ENCODE results near the gene SERF2.
A peak's percentile ranks its signal among the peaks of the same experiment; 100 is the strongest.
"Not testable (repeated sequence)": the region's sequence is repeated elsewhere in the genome, so short reads cannot be mapped to it uniquely, and the experiment has no call there.

The SERF2 gene

DNA sequence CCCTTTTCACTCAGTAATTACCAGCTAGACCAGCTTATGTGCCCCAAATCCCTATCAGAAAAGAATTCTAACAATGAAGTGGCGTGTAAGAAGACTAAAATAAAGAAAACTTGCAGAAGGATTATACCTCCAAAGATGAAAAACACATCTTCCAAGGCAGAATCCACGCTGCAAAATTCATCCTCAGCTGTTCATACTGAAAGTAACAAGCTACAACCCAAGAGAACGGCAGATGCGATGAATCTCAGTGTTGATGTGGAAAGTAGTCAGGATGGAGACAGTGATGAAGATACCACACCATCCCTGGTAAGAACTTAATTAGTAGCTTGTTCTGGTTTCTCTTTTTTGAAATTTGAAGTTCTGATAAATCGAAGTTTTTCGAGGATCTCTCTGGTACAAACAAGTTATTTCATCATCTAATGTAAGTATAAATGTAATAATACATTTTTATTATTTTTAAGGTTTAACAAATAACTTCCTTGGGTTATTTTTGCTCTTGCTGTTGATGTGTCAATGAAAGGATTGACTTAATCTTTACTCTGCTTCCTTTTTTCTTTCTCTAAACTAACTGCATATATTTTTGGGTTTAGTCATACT lies 36.0 kb downstream of the SERF2 start:
- no peak overlapping the region for H4K5ac ChIP-seq (ENCODE audit: low read length)
- no peak overlapping the region for H3K4me2 ChIP-seq (ENCODE audit: low read length)
- no peak overlapping the region for H3K4me3 ChIP-seq (ENCODE audit: low read length)
- no peaks in the 10 kb centered on the region for H3K4me1 ChIP-seq (ENCODE audit: control insufficient read depth, low read depth, low read length)
- DNase-seq = no peak
- no peaks in the 10 kb centered on the region for H3K36me3 ChIP-seq (ENCODE audit: control insufficient read depth, insufficient read depth, low read length)
- no peak overlapping the region for H3K4ac ChIP-seq (ENCODE audit: low read depth, low read length)
- H3K27me3 ChIP-seq (ENCODE audit: insufficient read depth, low read length, poor library complexity) = no peaks in the 10 kb centered on the region
- H3K9ac ChIP-seq (ENCODE audit: low read length) = peak overlapping the region; percentile 33
- H3K79me2 ChIP-seq (ENCODE audit: control insufficient read depth, insufficient read depth, low read length) = peaks cover 2% of the 10 kb centered on the region
- no peak overlapping the region for H2BK120ac ChIP-seq (ENCODE audit: low read depth, low read length)
- no CpG with 5 or more reads among the region's 6 CpGs for WGBS (ENCODE audit: extremely low coverage, insufficient coverage, low lambda C conversion rate)
- H3K56ac ChIP-seq (ENCODE audit: low read length) = no peak overlapping the region
- no peak overlapping the region for H3K27ac ChIP-seq (ENCODE audit: low read depth, low read length)
- H3K79me1 ChIP-seq (ENCODE audit: low read length) = peaks cover 1% of the 10 kb centered on the region
- no peak overlapping the region for H3K18ac ChIP-seq (ENCODE audit: low read length)
- H2BK5ac ChIP-seq (ENCODE audit: low read length) = no peak overlapping the region
- no peak overlapping the region for H2BK15ac ChIP-seq (replicated peaks; ENCODE audit: low read depth)
- no peak overlapping the region for H2AK5ac ChIP-seq (ENCODE audit: low read length)
- no peak overlapping the region for H4K8ac ChIP-seq (ENCODE audit: low read depth, low read length)
- no peak overlapping the region for H3K23ac ChIP-seq (ENCODE audit: low read length)

DNA sequence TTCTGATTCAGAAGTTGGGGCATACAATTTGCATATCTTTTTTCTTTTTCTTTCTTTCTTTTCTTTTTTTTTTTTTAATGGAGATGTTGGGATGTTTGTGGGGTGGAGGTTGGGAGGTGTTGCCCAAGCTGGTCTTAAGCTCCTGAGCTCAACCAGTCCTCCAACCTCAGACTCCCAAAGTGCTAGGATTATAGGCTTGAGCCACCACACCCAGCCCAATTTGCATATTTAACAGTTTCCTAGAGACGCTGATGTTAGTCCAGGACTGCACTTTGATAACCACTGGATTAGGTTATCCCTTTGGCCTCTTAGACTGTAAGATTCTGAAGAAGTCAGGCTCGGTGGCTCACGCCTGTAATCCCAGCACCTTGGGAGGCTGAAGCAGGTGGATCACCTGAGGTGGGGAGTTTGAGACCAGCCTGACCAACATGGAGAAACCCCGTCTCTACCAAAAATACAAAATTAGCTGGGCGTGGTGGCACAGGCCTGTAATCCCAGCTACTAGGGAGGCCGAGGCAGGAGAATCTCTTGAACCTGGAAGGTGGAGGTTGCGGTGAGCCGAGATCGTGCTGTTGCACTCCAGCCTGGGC lies 37.9 kb downstream of the SERF2 start:
- H3K9ac ChIP-seq (ENCODE audit: low read length); H4K5ac ChIP-seq (ENCODE audit: low read length); H2BK5ac ChIP-seq (ENCODE audit: low read length); H3K56ac ChIP-seq (ENCODE audit: low read length); H3K36me3 ChIP-seq (ENCODE audit: control insufficient read depth, insufficient read depth, low read length); H3K79me2 ChIP-seq (ENCODE audit: control insufficient read depth, insufficient read depth, low read length); H2BK120ac ChIP-seq (ENCODE audit: low read depth, low read length); H3K4ac ChIP-seq (ENCODE audit: low read depth, low read length); H3K23ac ChIP-seq (ENCODE audit: low read length); H2BK15ac ChIP-seq (replicated peaks; ENCODE audit: low read depth); H3K18ac ChIP-seq (ENCODE audit: low read length); H3K27me3 ChIP-seq (ENCODE audit: insufficient read depth, low read length, poor library complexity); H2AK5ac ChIP-seq (ENCODE audit: low read length); H3K4me3 ChIP-seq (ENCODE audit: low read length); H3K27ac ChIP-seq (ENCODE audit: low read depth, low read length); H3K4me1 ChIP-seq (ENCODE audit: control insufficient read depth, low read depth, low read length); H3K4me2 ChIP-seq (ENCODE audit: low read length); DNase-seq; H3K79me1 ChIP-seq (ENCODE audit: low read length); H4K8ac ChIP-seq (ENCODE audit: low read depth, low read length): not testable (repeated sequence)
- no CpG with 5 or more reads among the region's 9 CpGs for WGBS (ENCODE audit: extremely low coverage, insufficient coverage, low lambda C conversion rate)

DNA sequence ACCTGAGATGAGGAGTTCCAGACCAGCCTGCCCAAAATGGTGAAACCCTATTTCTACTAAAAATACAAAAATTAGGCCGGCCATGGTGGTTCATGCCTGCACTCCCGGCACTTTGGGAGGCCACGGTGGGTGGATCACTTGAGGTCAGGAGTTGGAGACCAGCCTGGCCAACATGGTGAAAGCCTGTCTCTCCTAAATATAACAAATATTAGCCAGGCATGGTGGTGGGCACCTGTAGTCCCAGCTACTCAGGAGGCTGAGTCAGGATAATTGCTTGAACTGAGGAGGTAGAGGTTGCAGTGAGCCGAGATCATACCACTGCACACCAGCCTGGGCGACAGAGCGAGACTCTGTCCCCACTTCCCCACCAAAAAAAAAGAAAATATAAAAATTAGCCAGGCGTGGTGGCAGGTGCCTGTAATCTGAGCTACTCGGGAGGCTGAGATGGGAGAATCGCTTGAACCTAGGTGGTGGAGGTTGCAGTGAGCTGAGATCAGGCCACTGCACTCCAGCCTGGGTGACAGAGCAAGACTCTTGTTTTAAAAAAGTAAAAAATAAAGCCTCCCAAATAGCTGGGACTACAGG lies 38.7 kb downstream of the SERF2 start:
- not testable (repeated sequence) for H3K4ac ChIP-seq (ENCODE audit: low read depth, low read length); H2BK120ac ChIP-seq (ENCODE audit: low read depth, low read length); H3K36me3 ChIP-seq (ENCODE audit: control insufficient read depth, insufficient read depth, low read length); H3K56ac ChIP-seq (ENCODE audit: low read length); H3K4me2 ChIP-seq (ENCODE audit: low read length); H3K23ac ChIP-seq (ENCODE audit: low read length); H3K4me3 ChIP-seq (ENCODE audit: low read length); H2BK5ac ChIP-seq (ENCODE audit: low read length); DNase-seq; H2AK5ac ChIP-seq (ENCODE audit: low read length); H4K5ac ChIP-seq (ENCODE audit: low read length); H4K8ac ChIP-seq (ENCODE audit: low read depth, low read length); H3K79me2 ChIP-seq (ENCODE audit: control insufficient read depth, insufficient read depth, low read length); H2BK15ac ChIP-seq (replicated peaks; ENCODE audit: low read depth); H3K9ac ChIP-seq (ENCODE audit: low read length); H3K27ac ChIP-seq (ENCODE audit: low read depth, low read length); H3K4me1 ChIP-seq (ENCODE audit: control insufficient read depth, low read depth, low read length); H3K79me1 ChIP-seq (ENCODE audit: low read length); H3K18ac ChIP-seq (ENCODE audit: low read length); H3K27me3 ChIP-seq (ENCODE audit: insufficient read depth, low read length, poor library complexity)
- no CpG with 5 or more reads among the region's 9 CpGs for WGBS (ENCODE audit: extremely low coverage, insufficient coverage, low lambda C conversion rate)

DNA sequence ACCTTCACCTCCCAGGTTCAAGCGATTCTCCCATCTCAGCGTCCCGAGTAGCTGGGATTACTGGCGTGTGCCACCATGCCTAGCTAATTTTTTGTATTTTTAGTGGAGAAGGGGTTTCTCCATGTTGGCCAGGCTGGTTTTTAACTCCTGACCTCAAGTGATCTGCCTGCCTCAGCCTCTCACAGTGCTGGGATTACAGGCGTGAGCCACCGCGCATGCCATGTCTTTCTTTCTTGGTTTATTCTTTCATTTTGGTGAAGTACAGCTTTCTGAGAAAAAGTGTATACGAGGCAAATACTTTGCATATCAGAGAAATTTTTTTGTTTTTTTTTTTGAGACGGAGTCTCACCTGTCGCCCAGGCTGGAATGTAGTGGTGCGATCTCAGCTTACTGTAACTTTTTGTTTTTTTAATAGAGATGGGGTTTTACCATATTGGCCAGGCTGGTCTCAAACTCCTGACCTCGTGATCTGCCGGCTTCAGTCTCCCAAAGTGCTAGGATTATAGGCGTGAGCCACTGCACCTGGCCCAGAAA lies 39.5 kb downstream of the SERF2 start:
- WGBS (ENCODE audit: extremely low coverage, insufficient coverage, low lambda C conversion rate) = no CpG with 5 or more reads among the region's 14 CpGs
- not testable (repeated sequence) for H3K36me3 ChIP-seq (ENCODE audit: control insufficient read depth, insufficient read depth, low read length); H3K27me3 ChIP-seq (ENCODE audit: insufficient read depth, low read length, poor library complexity); H3K4ac ChIP-seq (ENCODE audit: low read depth, low read length); H3K27ac ChIP-seq (ENCODE audit: low read depth, low read length); H2BK15ac ChIP-seq (replicated peaks; ENCODE audit: low read depth); H3K18ac ChIP-seq (ENCODE audit: low read length); H2AK5ac ChIP-seq (ENCODE audit: low read length); H4K8ac ChIP-seq (ENCODE audit: low read depth, low read length); H3K4me1 ChIP-seq (ENCODE audit: control insufficient read depth, low read depth, low read length); H3K4me3 ChIP-seq (ENCODE audit: low read length); H2BK5ac ChIP-seq (ENCODE audit: low read length); H3K79me2 ChIP-seq (ENCODE audit: control insufficient read depth, insufficient read depth, low read length); H3K23ac ChIP-seq (ENCODE audit: low read length); H3K9ac ChIP-seq (ENCODE audit: low read length); H2BK120ac ChIP-seq (ENCODE audit: low read depth, low read length); H3K4me2 ChIP-seq (ENCODE audit: low read length); H3K56ac ChIP-seq (ENCODE audit: low read length); DNase-seq; H3K79me1 ChIP-seq (ENCODE audit: low read length); H4K5ac ChIP-seq (ENCODE audit: low read length)

DNA sequence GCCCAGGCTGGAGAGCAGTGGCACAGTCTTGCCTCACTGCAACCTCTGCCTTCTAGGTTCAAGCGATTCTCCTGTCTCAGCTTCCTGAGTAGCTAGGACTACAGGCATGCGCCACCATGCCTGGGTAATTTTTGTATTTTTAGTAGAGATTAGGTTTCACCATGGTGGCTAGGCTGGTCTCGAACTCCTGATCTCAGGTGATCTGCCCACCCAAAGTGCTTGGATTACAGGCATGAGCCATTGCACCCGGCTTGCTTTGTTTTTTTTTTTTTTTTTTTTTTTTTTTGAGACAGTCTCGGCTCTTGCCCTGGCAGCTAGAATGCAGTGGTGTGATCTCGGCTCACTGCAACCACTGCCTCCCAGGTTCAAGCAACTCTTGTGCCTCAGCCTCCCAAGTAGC lies 40.4 kb downstream of the SERF2 start:
- not testable (repeated sequence) for H3K36me3 ChIP-seq (ENCODE audit: control insufficient read depth, insufficient read depth, low read length); H4K5ac ChIP-seq (ENCODE audit: low read length); H2AK5ac ChIP-seq (ENCODE audit: low read length); H2BK120ac ChIP-seq (ENCODE audit: low read depth, low read length); H3K4me2 ChIP-seq (ENCODE audit: low read length); H3K18ac ChIP-seq (ENCODE audit: low read length); H3K56ac ChIP-seq (ENCODE audit: low read length); H3K79me1 ChIP-seq (ENCODE audit: low read length); DNase-seq; H2BK15ac ChIP-seq (replicated peaks; ENCODE audit: low read depth); H3K4me1 ChIP-seq (ENCODE audit: control insufficient read depth, low read depth, low read length); H3K4me3 ChIP-seq (ENCODE audit: low read length); H3K4ac ChIP-seq (ENCODE audit: low read depth, low read length); H2BK5ac ChIP-seq (ENCODE audit: low read length); H3K23ac ChIP-seq (ENCODE audit: low read length); H3K79me2 ChIP-seq (ENCODE audit: control insufficient read depth, insufficient read depth, low read length); H3K27ac ChIP-seq (ENCODE audit: low read depth, low read length); H3K9ac ChIP-seq (ENCODE audit: low read length); H3K27me3 ChIP-seq (ENCODE audit: insufficient read depth, low read length, poor library complexity); H4K8ac ChIP-seq (ENCODE audit: low read depth, low read length)
- no CpG with 5 or more reads among the region's 6 CpGs for WGBS (ENCODE audit: extremely low coverage, insufficient coverage, low lambda C conversion rate)

All from mesendoderm (in vitro differentiated cells).